Activated B cell treated with CpG ODN at 0.5 μM for 24 hours (primary cell): ENCODE results near the gene CDKN2AIP. TPM values are rescaled to one million over a fixed set of nuclear protein-coding genes. Genes with fewer than 3 reads are reported as not detected.

Source experiments
- ATAC-seq: fragments of 200-7000 bp; cut with Tn5 transposase; one replicate; pipeline ENCODE4 v1.10.0; 2021; ENCODE audit warnings: low read depth, mild to moderate bottlenecking, moderate library complexity
- CTCF ChIA-PET: fragments of 350-600 bp; sonication (Branson Sonifier 250); formaldehyde crosslinking; loops from one replicate; lab custom pipeline; 2021; ENCODE audit warnings: antibody characterized with exemption; lab: Charles Lee
- POLR2A ChIA-PET: fragments of 350-600 bp; sonication (Branson Sonifier 250); formaldehyde crosslinking; loops from one replicate; lab custom pipeline; 2021; ENCODE audit warnings: antibody characterized with exemption; lab: Charles Lee
- DNase-seq: peaks from one replicate; pipeline ENCODE4 v3.0.0; 2022
- H3K27ac Mint-ChIP-seq: one replicate; pipeline ENCODE4 v1.8.0; 2020; ENCODE audit warnings: mixed read lengths
- H3K27me3 Mint-ChIP-seq: one replicate; pipeline ENCODE4 v1.8.0; 2021; ENCODE audit warnings: mixed read lengths
- H3K36me3 Mint-ChIP-seq: one replicate; pipeline ENCODE4 v1.8.0; 2021; ENCODE audit warnings: low read depth, mixed read lengths
- H3K4me1 Mint-ChIP-seq: one replicate; pipeline ENCODE4 v1.8.0; 2021; ENCODE audit warnings: mixed read lengths
- H3K4me3 Mint-ChIP-seq: one replicate; pipeline ENCODE4 v1.8.0; 2020; ENCODE audit warnings: mild to moderate bottlenecking, mixed read lengths
- H3K9me3 Mint-ChIP-seq: one replicate; pipeline ENCODE4 v1.8.0; 2020; ENCODE audit warnings: mixed read lengths
- intact Hi-C: fragments of 100-400 bp; cut with micrococcal nuclease; formaldehyde crosslinking; loops from one replicate; pipeline ENCODE4 v1.15.1; 2024
- total RNA-seq: library from RNA; stranded (reverse); gene quantifications from 2 replicates; pipeline ENCODE4 v1.2.3, GENCODE V29; 2022
- TF ChIP-seq, protein P1 (sequence below): fragments of 200-600 bp; IDR thresholded peaks from one replicate; pipeline ENCODE4 v1.8.0; 2022; ENCODE audit warnings: antibody characterized with exemption, mild to moderate bottlenecking

The CDKN2AIP gene
- total RNA-seq, 1 donor from 2014 or later = 21.8 TPM

- ChIA-PET CTCF (no interaction called here), POLR2A (no interaction called here)
- peaks cover 15% of the 10 kb centered on the region for H3K4me1 Mint-ChIP-seq
- TF ChIP-seq, protein P1, sequence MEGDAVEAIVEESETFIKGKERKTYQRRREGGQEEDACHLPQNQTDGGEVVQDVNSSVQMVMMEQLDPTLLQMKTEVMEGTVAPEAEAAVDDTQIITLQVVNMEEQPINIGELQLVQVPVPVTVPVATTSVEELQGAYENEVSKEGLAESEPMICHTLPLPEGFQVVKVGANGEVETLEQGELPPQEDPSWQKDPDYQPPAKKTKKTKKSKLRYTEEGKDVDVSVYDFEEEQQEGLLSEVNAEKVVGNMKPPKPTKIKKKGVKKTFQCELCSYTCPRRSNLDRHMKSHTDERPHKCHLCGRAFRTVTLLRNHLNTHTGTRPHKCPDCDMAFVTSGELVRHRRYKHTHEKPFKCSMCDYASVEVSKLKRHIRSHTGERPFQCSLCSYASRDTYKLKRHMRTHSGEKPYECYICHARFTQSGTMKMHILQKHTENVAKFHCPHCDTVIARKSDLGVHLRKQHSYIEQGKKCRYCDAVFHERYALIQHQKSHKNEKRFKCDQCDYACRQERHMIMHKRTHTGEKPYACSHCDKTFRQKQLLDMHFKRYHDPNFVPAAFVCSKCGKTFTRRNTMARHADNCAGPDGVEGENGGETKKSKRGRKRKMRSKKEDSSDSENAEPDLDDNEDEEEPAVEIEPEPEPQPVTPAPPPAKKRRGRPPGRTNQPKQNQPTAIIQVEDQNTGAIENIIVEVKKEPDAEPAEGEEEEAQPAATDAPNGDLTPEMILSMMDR = no peak
- ATAC-seq (no peak), DNase-seq (no peak)
- no peak overlapping the region for H3K4me3 Mint-ChIP-seq
- no peaks in the 10 kb centered on the region for H3K27me3 Mint-ChIP-seq
- H3K9me3 Mint-ChIP-seq = no peaks in the 10 kb centered on the region
- H3K36me3 Mint-ChIP-seq = no peaks in the 10 kb centered on the region
- no peak overlapping the region for H3K27ac Mint-ChIP-seq
- intact Hi-C loops = no loop called here
Observed at GRCh38 chr4:183411291-183411861, 33.1 kb upstream of the CDKN2AIP start.

DNA sequence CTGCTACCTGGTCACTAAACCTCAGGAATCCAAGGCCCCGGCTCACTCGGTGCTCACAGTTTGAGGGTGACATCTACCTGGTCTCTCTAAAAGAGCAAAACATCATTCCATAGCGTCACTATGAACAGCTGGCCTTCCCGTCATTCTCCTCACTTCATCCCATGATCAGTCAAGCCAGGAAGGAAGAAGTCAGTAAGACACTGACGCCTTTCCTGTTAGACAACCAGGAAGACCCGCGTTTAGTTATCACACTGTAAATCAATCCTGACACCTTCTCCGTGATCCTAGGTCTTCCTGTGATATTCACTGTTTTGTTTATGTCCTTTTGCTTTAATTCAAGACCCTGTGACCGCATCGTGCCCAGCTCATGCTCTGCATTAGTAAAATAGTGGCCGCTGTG, 31.6 kb upstream of the CDKN2AIP start:
- H3K27ac Mint-ChIP-seq = no peak overlapping the region
- intact Hi-C loops = no loop called here
- TF ChIP-seq, protein P1 = no peak
- H3K27me3 Mint-ChIP-seq = no peaks in the 10 kb centered on the region
- H3K4me3 Mint-ChIP-seq = no peak overlapping the region
- peaks cover 9% of the 10 kb centered on the region for H3K4me1 Mint-ChIP-seq
- DNase-seq (no peak), ATAC-seq (no peak)
- H3K9me3 Mint-ChIP-seq = no peaks in the 10 kb centered on the region
- H3K36me3 Mint-ChIP-seq = no peaks in the 10 kb centered on the region
- CTCF ChIA-PET = no interaction called here
- POLR2A ChIA-PET = no interaction called here

- POLR2A ChIA-PET = no interaction called here
- intact Hi-C loops = no loop called here
- H3K9me3 Mint-ChIP-seq = no peaks in the 10 kb centered on the region
- CTCF ChIA-PET = no interaction called here
- no peak overlapping the region for H3K4me3 Mint-ChIP-seq
- no peak for DNase-seq
- no peak overlapping the region for H3K27ac Mint-ChIP-seq
- no peaks in the 10 kb centered on the region for H3K36me3 Mint-ChIP-seq
- H3K27me3 Mint-ChIP-seq = no peaks in the 10 kb centered on the region
- peaks cover 6% of the 10 kb centered on the region for H3K4me1 Mint-ChIP-seq
- ATAC-seq = no peak
- TF ChIP-seq, protein P1 = no peak
Observed at GRCh38 chr4:183413234-183414200, 30.9 kb upstream of the CDKN2AIP start.

- CTCF ChIA-PET = no interaction called here
- no peak for ATAC-seq
- POLR2A ChIA-PET = no interaction called here
Observed at GRCh38 chr4:183416879-183417755, 27.3 kb upstream of the CDKN2AIP start.

More at GRCh38 chr4:183416879-183417755, 27.3 kb upstream of the CDKN2AIP start:
- intact Hi-C loops = no loop called here
- Mint-ChIP-seq H3K27ac (no peak overlapping the region), H3K36me3 (no peaks in the 10 kb centered on the region), H3K9me3 (no peaks in the 10 kb centered on the region), H3K4me1 (no peaks in the 10 kb centered on the region), H3K27me3 (no peaks in the 10 kb centered on the region), H3K4me3 (no peak overlapping the region)
- TF ChIP-seq, protein P1 = no peak
- DNase-seq = no peak
